ENCODE results near the gene RAC2. TPM values are rescaled to one million over a fixed set of nuclear protein-coding genes. Genes with fewer than 3 reads are reported as not detected.
A peak's percentile ranks its signal among the peaks of the same experiment; 100 is the strongest.

Gene RAC2
- total RNA-seq, 1 donor from 2014 or later = 51.9 TPM

GRCh38 chr22:37196539-37197450 is 47.3 kb downstream of the RAC2 start:
- no peak for DNase-seq (ENCODE audit: low read depth)
- TF ChIP-seq CTCF (conservative IDR thresholded peaks at IDR 0.05; ENCODE audit: low read depth, low read length) = peak; percentile 29
- H3K4me3 ChIP-seq (ENCODE audit: low read depth, low read length) = no peak overlapping the region

- TF ChIP-seq CTCF (conservative IDR thresholded peaks at IDR 0.05; ENCODE audit: low read depth, low read length) = no peak
- DNase-seq (ENCODE audit: low read depth) = no peak
- no peak overlapping the region for H3K4me3 ChIP-seq (ENCODE audit: low read depth, low read length)
These were observed 48.1 kb downstream of the RAC2 start for GRCh38 chr22:37195921-37196320.

DNA sequence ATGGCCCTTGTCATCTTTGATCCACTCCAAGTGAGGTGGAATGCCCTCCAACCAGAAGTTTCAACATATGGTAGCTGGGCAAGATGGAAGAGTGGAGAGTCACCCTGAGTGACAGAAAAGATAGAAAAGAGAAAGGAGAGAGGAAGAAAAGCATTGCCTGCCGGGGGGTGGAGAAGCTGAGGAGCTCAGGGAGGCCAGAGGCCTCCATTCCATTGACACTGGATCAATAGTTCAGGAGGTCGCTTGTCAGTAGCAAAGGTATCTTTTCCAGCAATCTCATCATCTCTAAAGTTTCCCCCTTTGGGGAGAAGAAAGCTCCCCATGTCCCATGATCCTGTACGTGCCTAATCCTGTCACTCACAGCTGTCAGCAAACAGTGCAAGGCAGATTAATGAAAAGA is 49.3 kb downstream of the RAC2 start:
- H3K4me3 ChIP-seq (ENCODE audit: low read depth, low read length) = no peak overlapping the region
- DNase-seq (ENCODE audit: low read depth) = no peak
- TF ChIP-seq CTCF (conservative IDR thresholded peaks at IDR 0.05; ENCODE audit: low read depth, low read length) = no peak

GRCh38 chr22:37193629-37194191 is 50.4 kb downstream of the RAC2 start:
- no peak for DNase-seq (ENCODE audit: low read depth)
- no peak for TF ChIP-seq CTCF (conservative IDR thresholded peaks at IDR 0.05; ENCODE audit: low read depth, low read length)
- no peak overlapping the region for H3K4me3 ChIP-seq (ENCODE audit: low read depth, low read length)

DNA sequence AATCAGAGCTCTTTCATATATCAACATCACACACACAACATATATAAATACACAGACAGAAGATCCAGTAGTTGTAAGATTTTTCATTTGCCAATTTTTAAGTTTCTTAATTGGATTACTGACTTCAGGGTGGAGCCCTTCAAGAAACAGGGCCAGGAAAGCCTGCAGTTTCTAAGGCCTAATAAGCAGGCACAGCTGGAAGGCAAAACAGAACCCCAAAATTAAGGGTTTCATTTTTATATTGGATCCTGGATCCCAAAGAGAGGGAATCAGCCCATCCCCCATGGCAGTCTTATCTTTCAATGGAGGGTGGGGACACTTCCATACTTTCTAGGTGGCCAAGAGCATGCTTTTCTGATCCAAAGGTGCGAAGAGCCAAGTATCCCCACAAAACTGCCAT is 51.3 kb downstream of the RAC2 start:
- DNase-seq (ENCODE audit: low read depth) = no peak
- H3K4me3 ChIP-seq (ENCODE audit: low read depth, low read length) = no peak overlapping the region
- TF ChIP-seq CTCF (conservative IDR thresholded peaks at IDR 0.05; ENCODE audit: low read depth, low read length) = no peak

DNA sequence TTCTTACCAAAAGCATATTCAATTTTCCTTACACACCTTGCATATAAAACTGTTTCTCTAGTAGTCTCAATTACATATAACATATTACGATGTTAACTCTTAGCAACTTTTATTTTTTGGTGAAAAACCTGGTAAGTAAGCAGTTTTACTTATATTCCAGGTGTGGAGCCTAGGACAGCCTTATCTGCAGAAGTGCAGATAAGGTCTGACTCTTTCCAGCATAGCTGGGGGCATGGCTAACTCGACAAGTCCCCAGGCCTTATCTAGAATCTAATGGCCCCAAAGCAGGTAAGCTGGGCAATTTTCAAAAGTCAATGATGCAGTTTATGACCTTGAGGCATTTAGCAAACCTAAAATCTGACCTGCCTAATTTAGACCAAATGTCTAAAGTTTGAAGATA is 51.9 kb downstream of the RAC2 start:
- no peak for TF ChIP-seq CTCF (conservative IDR thresholded peaks at IDR 0.05; ENCODE audit: low read depth, low read length)
- no peak overlapping the region for H3K4me3 ChIP-seq (ENCODE audit: low read depth, low read length)
- no peak for DNase-seq (ENCODE audit: low read depth)
